Stimulated activated CD8-positive, alpha-beta memory T cell treated with anti-CD3 and anti-CD28 coated beads, Interleukin-12 subunit alpha, Interleukin-12 subunit beta, amount 100 ng/mL, for 1 hour (primary cell): ENCODE data around the gene TLCD4.
"Not testable (repeated sequence)": the region's sequence is repeated elsewhere in the genome, so short reads cannot be mapped to it uniquely, and the experiment has no call there.

ENCODE experiments used
- DNase-seq: peaks from one replicate; pipeline ENCODE4 v3.0.0-alpha.2; 2020; ENCODE audit warnings: low read depth

Gene TLCD4, protein sequence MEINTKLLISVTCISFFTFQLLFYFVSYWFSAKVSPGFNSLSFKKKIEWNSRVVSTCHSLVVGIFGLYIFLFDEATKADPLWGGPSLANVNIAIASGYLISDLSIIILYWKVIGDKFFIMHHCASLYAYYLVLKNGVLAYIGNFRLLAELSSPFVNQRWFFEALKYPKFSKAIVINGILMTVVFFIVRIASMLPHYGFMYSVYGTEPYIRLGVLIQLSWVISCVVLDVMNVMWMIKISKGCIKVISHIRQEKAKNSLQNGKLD

DNA sequence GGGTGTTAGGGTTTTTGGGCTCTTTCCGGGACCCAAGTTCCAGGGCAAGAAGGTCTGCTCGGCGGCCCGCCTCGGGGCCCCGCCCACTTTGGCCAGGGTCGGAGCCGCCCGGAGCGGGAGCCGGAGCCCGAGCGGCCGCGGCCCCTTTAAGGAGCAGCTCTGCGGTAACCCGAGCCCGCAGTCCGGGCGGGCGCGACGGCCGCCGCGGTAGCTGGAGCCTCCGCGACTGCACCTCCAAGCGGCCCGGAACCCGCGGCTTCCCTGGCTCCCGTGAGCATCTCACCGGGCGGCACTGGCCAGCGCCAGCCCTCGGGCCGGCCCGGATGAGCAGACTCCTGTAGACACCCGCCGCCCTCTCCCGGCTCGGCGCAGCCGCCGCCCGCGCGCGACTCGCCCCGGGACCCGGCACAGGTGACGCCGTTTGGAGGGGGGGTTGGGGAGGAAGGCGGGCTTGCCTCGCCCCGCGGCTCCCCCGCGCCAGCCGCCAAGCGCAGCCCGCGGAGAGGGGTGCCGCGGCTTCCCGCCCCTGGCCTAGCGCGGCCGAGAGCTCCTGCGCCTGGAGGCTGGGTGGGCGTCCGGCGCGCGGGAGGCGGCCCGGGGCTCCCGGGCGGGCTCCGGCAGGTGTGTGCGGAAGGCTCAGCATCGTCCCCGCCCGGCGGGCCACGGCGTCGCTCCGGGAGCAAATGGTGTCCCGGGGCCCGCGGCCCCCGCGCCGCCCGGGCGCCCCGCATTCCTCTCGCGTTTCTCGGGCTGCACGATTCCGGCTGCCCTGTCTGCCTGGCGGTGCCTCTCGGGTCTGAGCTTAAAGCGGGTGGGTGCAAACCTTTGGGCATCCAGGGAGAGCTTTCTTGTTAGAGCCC, at the start of gene TLCD4:
Gene TLCD4 (plus strand): TSS at position 149 of the 860 bp plus-strand sequence. CDS start 26,547 bp downstream, outside the sequence.
- DNase-seq: peak; percentile 4

DNA sequence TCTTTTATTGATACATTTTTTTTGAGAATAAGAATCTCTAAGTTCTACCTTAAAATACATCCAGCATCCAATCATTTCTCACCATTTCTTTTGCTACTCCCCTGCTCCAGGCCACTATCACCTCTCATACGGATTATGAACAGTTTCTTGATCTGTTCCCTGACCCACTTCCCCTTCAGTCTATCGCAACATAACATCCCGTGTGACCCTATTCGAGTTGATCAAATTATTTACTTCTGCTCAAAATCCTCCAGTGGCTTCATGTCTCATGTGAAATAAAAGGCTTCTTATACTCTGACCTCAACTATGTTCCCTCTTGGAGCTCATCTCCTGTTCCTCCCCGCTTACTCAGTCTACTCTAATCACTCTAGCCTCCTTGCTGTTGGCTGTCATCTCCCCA, 49.6 kb upstream of the TLCD4 start:
- DNase-seq: no peak

DNA sequence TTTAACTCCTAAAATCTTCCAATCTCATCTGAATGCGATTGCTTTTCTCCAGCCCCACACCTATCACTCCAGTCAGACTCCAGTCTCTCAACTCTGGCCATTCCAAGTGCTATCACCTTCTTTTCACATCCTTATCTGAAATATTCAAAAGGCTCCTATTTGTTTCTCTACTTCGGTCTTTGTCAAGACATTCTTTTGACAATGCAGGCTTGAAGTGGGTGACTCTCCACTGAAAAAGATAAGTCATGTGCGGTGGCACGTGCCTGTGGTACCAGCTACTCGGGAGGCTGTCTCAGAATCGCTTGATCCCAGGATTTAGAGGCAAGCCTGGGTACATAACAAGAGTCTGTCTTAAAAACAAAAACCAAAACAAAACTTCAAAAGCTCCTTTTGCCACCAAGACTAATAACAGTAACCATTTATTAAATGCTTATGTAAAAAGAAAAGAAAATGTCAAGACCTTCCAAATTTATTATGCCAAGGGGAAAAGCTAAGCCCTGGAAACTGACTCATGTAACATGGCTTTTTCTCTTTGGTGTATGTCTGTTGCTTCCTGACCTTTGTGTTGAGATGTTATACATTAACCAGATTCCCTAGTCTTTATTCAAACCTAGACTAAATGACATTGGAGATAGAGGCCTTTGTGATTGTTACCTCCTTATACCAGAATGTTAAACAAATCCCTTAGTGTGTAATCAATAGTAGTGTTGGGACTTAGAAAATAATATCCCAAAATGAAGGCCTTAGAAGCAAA, 48.0 kb upstream of the TLCD4 start:
- no peak for DNase-seq

DNA sequence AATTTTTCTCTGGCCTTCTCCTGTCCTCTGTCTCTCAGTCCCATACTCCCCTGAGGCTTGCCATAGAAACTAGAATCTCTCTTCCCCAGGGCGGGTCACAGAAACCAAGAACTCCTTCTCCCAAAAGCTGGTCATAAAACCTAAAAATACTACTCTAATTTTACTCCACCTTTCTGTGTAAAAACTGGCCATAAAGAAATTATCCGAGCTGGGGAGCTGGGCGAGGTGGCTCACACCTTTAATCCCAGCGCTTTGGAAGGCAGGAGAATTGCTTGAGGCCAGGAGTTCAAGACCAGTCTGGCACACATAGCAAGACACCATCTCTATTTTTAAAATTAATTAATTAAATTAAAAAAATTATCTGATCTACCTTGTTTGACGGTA, 47.5 kb upstream of the TLCD4 start:
- no peak for DNase-seq

DNA sequence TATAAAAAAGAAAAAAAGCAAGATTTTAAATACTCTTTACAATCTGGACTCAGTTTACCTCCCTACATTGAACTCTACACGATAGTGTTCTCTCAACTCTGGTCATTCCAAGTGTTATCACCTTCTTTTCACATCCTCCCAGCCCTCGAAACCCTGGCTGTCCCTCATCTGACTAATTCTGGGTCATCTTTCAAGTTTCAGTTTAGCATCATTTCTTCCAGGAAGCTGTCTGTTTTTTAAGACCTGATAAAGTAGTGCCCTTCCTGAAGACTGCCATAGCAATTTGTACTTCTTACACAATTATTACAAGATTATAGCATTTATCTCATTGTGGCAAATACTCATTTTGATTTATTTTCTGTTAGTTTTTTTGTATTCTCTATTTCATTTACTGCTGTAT, 45.6 kb upstream of the TLCD4 start:
- DNase-seq: no peak

DNA sequence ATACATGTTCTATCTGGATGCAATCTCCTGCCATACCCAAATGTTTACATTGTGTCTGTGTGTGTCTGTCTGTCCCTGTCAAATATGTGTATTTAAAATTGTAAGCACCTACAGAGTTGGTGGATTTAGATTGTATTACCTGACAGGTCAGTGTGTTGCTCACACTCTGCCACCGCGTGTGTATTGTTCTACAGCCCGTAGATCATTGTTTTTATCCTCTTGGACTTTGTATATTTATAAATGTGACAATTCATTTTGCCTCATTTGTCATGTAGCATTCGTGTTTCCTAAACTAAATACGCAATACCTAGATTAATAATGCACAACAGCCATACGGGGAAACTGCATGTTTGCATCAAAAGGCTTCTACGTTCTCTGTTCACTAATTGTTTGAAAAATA, 45.0 kb upstream of the TLCD4 start:
- no peak for DNase-seq

DNA sequence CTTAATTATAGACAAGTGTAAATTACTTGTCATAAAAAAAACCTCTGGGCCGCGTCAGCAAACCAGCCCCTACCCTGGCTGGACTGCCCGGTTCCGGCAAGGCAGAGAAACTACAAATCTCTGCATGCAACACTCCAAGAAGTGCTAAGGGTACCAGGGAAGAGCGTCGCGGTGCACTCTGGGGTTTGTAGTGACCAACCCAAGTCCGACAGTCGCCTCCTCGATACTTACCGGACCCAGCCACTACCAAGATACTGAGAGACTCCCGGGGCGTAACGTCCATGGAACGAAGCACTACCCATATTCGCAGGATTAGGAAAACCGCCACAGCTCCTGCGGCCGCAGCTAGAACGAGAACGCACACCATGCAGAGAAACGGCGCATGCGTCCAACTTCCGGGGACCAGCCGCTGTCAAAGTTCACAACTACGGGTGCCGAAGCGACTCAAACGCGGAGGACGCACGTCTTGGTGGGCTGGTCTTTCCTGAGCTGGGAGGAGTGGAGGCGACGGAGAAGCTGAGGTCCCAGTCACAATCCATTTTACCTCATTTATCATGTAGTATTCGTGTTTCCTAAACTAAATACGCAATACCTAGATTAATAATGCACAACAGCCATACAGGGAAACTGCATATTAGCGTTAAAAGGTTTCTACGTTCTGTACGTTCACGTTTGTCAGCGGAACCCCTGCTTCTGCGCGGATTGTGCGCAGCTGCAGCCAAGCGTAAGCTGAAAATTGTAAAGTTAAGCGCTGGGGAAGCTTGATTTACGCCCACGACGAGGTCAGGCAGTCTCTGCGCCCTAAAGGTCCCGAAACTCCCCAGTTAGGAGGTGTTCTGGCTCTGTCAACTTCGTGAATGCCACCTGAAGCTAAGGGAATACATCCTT, 44.4 kb upstream of the TLCD4 start, which contains the start of gene ALG14:
Gene ALG14 (minus strand): TSS at position 420 of the 888 bp plus-strand sequence. CDS start 53 bp downstream, at position 367.
- peak; percentile 89 for DNase-seq

DNA sequence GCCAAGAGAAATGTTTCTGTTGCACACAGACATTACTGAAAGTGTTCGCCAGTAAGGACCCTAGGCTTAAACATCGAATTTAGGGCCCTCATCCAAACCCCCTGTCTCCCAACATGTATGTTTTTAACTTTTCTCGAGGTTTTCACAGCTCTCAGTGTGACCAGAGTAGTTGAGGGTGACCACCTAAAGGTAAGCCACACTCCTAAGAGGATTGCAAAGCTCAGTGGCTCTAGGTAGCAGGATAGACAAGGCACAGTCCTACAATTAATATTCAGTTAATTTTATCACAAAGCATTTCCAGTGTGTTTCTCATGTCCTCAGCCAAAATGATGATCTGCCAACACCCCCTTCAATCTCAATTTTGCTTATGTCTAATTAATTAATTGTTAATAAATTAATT, 43.7 kb upstream of the TLCD4 start:
- DNase-seq: no peak

DNA sequence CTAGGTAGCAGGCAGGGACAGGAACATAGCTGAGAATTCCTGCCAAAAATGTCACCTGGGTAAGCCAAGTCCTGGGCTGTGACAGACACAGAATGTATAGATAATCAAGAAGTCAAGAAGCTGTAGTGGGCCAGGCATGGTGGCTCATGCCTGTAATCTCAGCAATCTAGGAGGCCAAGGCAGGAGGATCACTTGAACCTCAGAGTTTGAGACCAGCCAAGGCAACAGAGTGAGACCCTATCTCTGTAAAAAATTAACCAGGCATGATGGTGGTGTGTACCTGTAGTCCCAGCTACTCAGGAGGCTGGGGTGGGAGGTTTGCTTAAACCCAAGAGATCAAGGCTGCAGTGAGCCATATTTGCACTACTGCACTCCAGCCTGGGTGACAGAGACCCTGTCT, 41.1 kb upstream of the TLCD4 start:
- no peak for DNase-seq

DNA sequence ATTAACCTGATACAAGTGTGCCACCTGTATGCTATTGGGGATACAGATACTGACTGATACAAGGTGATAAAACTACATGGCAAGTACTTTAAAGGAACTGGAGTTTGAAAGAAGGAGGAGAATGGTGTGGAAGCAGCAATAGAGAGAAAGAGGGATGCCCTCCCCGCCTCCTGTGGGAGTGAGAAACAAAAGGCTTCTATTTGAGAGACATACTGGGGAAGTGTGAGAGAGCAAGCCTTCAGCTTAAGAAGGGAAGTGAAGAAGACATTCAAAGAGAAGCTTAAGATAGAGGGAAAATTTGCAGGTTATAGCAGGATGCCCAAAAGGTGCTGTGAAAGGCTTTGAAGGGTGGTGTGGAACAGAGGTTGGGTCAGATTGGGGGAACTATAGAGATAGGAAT, 36.7 kb upstream of the TLCD4 start:
- no peak for DNase-seq

DNA sequence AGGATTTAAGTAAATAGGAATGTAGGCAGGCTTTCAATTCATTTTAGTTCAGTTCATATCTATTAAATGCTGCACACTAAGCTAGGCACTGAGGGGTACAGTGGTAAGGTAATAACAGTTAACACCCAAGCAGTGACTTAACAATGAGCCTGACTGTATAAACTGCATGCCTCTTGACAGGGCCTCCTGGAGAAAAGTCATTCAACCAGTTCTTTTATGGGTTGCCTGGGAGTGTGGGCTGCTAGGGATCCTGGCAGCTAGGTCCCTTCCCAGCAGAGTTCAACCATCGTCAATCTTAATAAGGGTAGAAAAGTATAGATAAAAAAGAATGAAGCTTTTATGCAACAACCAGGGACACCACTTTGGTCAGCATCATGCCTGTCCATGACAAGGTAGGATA, 36.3 kb upstream of the TLCD4 start:
- DNase-seq: no peak

DNA sequence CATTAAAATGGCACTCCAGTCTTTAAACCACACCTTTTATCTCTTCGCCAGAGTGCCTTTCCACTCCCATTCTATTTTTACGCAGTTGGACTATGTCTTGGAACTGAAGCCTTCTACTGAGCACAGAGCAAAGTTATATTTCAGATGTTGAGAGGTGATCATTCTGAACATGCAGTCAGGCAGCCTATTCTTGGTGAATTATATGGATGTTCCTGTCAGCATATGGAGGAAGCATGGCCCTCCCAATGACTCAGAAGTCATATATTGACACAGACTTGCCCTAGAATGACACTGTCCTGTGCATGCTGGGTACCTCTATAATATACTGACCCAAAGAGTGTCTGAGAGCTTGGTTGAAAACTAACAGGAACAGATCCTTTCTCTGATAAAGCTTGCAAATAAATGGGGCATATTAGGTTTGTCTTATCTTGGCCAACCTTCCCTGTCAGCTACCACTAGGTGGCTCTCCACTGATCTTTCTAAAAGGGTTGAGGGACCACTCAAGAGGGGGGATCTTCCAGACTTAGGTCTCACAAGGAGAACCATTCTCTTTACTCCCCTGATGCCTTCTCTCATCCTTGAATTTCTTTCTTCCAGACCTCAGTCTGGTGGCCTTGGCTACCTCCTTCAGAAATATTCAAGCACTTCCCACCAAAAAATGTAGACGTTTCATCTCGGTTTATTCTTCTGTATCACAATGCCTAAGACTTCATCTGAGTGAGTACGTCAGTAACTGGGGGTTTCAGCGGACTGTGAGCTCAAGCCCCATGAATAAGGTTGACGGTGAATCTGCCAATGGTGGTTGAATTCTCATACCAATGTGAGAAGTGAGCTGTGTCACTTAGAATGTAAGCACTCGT, 32.6 kb upstream of the TLCD4 start:
- DNase-seq: peak; percentile 15

DNA sequence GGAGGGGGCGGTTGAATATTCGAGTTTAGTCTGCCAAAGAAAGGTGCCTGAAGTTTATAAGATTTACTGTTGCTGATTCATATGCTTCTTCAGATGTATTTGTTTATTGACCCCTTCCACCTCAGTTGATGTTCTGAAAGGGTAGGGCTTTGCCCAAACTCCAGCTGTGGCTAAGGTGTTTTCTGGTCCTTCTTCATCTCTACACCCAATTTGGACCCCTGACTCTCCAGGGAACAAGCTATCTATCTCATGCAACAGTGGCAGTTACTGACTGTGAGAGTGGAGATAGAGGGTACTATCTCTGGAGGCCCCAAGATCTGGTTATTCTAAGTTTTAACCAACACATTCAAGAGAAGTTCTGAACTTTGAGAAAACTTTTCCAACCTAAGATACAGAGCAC, 31.8 kb upstream of the TLCD4 start:
- DNase-seq: no peak

DNA sequence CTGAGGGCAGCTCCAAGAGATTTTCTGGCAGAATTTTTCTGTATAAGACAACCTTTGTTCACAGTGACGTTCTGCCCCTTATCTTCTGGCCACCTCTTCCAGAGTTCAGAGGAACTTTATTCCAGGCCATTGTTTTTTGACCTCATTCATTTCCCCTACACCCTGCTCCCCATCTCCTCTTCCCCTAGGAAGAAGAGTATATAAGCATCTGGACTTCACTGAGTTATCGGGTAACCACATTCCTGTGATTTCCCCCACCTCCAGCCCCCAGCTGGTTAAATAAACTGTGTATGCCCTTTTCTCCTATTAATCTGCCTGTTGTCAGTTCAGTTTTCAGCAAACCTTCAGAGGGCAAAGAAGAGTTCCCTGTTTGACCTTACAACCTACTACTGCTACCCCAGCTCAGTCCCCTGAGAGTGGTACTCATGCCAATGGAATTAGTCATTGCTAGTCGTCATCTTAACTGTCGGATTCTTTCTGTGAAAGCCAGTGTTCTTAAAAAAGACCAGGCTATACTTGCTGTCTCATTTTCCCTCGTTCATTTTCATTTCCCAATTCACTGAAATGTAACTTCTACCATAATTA, 30.1 kb upstream of the TLCD4 start:
- no peak for DNase-seq

DNA sequence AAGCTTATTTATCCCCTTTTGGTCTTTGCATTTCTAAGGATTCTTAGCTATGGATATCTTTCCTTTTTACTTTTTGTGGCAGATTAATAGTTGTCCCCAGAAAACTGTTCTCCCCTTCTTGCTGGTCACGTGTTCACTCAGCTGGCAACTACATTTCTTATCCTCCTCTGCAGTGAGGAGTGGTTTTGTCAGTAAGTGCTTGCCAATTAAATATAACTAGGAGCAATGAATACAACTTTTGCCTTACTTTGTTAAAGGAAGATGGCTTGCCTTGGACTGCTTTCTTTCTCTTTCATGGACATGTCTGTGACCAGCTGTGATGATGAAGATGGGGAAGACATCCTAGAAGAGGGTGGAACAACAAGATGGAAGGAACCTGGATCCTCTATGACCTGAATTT, 28.9 kb upstream of the TLCD4 start:
- no peak for DNase-seq

DNA sequence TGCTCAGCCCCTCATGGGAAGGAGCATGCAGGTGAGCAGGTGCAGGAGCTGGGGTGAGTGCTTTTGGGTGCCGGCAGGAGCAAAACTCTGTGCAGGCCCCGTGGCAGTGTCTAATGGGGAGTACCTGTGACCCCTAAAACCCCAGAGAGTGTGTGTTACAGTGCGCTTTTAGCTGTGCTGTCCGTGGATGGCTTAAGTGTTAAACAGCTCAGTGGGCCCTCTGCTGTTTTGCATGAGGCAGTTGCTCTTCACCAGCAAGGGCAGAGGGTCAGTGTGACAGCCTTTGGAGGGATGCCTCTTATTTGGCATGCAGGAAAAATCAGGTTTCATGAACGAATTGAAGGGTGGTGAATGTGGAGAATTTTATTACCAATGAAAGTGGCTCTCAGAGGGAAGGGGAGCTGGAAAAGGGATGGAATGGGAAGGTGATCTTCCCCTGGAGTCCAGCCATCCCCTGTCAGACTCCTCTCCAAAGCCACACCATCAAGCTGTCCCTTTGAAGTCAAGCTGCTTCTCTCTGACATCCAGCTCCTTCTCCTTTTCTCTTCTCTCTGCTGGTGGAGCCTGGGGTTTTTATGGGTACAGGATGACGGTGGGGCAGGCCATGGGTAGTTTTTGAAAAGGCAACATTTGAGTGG, 27.4 kb upstream of the TLCD4 start:
- no peak for DNase-seq

DNA sequence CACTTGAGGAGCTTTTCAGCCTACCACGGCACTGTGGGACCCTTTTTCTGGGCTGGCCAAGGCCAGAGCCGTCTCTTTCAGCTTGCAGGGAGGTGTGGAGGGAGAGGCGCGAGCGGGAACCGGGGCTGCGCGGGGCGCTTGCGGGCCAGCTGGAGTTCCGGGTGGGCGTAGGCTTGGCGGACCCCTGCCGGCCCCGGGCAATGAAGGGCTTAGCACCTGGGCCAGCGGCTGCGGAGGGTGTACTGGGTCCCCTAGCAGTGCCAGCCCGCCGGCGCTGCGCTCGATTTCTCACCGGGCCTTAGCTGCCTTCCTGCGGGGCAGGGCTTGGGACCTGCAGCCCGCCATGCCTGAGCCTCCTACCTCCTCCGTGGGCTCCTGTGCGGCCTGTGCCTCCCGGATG, 25.9 kb upstream of the TLCD4 start:
- DNase-seq: not testable (repeated sequence)

DNA sequence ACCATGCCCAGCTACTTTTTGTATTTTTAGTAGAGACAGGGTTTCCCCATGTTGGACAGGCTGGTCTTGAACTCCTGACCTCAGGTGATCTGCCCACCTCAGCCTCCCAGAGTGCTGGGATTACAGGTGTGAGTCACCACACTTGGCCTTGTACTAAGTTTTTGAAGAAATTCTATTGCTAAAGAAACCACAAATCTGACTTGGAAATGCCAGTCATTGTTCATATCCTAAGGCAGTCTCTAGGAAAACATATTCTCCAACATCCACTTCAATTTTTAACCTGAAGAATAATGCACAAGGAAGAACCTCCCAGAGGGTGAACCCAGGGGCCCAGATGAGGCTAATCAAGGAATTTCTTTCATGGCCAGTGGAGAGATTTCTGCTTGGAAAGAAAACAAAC, 24.3 kb upstream of the TLCD4 start:
- not testable (repeated sequence) for DNase-seq

DNA sequence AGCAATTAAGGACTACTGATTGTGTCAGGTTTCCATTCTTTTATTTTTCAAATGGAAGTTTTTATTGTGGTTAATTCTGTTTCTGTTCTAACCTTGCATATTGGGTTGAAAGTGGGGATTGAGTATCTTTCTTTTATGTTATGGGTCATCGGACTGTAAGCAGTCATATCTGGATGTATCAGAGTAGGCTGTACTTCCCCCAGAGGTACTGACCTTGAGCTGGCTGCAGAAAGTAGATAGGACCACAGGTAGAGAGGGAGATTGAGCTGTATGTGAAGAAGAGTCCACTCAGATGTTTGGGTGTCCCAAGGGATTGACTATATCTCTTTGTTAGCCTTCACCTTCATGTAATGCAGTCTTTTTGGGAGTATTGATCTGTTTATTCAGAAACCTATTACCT, 23.9 kb upstream of the TLCD4 start:
- no peak for DNase-seq

DNA sequence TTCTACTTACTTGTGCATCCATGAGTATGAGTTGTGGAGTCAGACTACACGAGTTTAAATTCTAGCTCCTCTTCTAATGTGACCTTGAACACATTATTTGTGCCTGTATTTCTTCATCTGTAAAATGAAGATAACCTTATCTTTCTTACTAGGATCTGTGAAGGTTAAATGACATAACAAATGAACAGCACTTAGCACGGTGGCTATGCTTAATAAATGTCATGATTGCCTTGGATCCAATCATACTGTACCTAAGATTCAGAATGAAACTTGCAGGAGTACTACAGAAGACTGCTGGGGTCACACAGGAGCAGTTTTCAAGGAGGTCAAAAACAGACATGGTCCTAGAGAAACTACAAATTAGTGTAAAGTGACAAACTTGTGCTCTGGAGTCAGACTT, 22.2 kb upstream of the TLCD4 start:
- DNase-seq: no peak
